Endometrial microvascular endothelial cells (primary cell): ENCODE measurements around the gene INPP4A. TPM values are rescaled to one million over a fixed set of nuclear protein-coding genes. Genes with fewer than 3 reads are reported as not detected.

ENCODE experiments used
- in situ Hi-C: cut with HindIII; loops from 2 replicates; pipeline ENCODE4 v1.10.0; 2017; ENCODE audit warnings: low sequenced_read_pairs, low pct_unique_long_range_greater_than_20kb; ENCODE audit errors: inconsistent ontology term
- total RNA-seq: library from RNA; depleted of rRNA; stranded (reverse); fragments of >200 nt; gene quantifications from one replicate; pipeline ENCODE4 v1.2.3, GENCODE V29; 2015; ENCODE audit errors: inconsistent ontology term

The INPP4A gene
- total RNA-seq, 1 donor from 2014 or later: 25.3 TPM

DNA sequence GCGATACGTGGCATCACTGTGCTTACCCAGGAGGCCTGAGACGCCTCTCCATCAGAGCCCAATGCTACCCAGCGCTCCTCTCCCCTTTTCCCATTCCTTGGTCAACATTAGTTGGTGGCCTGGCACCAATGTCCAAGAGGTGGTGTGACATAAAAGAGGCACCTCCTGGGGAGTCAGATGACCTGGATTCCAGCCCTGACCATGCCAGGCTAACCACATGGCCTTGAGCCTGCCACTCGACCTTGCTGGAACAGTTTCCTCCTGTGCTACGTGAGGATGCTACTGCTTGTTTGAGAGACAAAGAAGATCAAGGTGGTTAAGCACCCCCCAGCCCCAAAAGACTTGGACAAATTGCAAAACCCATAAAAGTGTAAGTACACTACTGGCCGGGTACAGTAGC lies 76.6 kb downstream of the INPP4A start:
- in situ Hi-C loops: no loop called here

DNA sequence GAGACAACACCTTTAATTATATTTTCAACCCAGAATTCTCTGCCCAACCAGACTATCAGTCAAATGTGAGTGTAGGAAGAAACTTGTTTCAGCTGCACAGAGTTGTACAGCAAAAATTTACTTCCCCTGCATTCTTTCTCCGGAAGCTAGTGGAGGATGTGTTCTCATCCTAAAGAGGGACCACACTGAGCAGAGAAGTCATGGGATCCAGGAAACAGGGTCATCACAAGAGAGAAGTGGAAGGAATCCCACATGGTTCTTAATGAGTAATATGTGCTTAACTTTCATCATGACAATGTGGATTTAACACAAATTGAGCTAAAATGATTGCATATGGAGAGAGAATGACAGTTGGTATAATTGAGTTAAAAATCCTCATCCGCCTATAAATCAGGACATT lies 78.2 kb downstream of the INPP4A start:
- in situ Hi-C loops: no loop called here

DNA sequence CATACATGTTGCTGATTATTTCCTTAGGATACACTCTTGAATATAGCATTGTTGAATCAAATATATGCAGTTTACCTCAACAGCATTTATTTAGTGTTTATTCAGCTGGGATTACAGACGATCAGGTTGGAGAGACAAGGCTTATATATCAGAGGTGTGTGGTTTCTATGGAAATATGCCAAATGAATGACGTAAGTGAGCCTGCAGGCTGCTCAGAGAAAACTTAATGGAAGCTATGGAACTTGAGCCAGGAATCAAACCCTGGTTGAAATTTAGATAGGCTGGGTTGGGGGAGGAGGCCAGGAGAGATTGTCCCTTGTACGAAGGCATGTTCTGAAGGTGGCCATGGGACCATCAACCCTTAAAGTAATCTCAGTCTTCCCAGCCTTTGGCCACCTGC lies 79.5 kb downstream of the INPP4A start:
- in situ Hi-C loops: no loop called here

DNA sequence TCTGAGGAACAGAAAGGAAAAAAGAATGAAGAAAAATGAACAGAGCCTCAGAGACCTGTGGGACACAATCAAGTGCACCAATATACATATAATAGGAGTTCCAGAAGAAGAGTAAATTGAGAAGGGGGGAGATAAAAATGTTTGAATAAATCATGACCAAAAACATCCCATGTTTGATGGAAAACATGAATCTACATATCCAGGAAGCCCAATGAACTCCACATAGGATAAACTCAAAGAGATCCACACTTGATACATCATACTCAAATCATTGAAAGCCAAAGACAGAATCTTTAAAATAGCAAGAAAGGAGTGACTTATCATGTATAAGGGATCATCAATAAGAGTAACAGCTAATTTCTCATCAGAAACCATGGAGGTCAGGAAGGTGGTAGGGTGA lies 83.7 kb downstream of the INPP4A start:
- in situ Hi-C loops: no loop called here

DNA sequence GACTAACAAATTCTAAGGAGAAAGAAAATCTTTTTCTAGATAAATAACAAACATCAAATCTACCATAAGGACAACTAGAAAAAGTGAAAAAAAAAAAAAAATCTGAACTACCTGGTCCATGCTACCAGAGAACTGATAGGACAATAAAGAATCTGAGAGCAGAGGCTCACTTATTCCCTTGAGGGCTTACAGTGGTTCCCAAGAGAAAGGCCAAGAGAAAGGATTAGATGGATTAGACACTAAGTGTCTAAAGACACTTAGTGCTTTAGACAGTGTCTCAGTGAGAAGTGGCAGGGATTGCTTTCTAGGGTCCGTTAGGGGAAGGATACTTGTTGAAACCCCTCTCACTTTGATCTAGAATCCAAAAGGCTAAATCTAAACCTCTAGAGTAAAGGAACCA lies 85.5 kb downstream of the INPP4A start:
- in situ Hi-C loops: no loop called here

DNA sequence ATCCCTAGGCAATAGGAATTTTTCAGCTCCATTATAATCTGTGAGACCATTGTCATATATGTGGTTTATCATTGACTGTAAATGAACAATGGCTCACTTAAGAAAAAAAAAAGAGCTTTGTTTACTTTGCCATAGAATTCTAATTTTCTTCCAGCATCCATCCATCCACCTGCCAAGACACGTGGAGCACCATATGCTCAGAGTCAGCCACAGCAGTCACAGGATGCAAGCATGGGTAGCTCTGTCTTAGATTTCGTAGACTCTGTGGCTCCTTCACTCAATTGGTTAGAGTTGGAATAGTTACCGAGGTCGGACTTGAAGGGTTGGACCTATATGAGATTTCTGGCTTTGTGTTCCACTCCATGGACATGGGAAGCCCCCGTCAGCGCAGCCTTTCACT lies 88.1 kb downstream of the INPP4A start:
- in situ Hi-C loops: no loop called here

DNA sequence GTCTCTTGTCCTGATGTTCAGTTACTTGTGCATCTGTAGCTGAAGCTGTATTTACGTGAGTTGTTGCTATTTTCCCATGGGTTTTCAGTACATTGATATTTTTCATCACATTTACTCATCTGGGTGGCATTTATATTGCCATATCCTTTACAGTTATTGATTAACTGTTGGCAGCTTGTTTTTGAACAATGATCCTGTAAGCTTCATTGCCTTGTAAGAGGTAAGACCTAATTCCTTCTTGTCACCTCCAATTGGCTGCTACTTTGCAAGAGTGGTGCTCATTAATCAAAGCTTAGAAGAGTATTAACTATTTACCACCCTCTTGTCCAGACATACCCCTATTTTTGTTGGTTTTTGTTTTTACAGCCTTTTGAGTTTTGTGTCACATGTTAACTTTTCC lies 88.9 kb downstream of the INPP4A start:
- in situ Hi-C loops: no loop called here

DNA sequence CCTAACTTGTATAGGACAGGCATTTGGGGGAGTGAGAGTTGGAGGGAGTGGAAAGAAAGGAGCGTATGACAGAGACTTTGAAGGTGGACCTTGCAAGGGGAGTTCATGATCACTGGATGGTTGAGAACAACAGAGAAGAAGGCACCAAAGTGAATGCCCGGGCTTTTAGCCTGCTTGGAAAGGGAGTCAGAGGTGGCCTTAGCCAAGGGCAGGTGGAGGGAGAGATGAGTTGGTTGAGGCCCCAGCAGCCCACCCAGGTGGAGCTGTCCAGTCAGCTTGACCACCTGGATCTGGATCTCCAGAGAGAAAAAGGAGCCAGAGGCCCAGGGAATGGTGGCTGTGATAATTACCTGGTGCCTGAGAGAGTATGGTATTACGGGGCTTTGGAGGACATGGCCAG lies 90.1 kb downstream of the INPP4A start:
- in situ Hi-C loops: no loop called here

DNA sequence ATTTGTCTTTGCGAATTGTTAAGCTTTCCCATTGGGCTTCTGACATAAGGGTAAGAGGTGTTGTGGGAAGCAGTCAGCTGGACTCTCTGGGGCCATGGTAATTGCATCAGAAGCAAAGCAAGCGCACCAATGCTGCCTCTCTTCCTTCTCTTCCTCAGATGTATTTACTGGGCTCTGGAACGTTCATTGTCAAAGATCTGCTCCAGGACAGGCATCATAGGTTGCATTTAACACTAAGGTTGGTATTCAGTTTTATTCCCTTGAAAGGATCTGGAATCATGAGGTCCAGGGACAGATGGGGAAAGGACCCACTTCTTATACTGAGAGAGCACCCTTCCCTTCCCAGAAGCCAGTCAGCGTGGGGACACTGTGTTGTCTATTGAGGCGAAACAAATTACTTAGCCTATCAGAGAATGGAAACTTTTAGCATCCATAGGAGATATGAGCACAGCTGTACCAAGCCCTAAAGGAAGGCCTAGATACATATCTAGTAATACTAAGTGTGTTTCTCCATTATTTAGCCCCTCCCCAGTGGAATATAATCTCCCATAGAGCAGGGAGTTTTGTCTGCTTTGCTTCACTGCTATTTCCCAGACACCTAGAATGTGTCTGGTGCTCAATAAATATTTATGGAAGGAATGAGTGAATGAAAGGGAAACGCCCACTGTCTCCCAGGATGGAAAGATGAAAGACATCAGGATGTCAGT lies 91.5 kb downstream of the INPP4A start:
- in situ Hi-C loops: no loop called here

DNA sequence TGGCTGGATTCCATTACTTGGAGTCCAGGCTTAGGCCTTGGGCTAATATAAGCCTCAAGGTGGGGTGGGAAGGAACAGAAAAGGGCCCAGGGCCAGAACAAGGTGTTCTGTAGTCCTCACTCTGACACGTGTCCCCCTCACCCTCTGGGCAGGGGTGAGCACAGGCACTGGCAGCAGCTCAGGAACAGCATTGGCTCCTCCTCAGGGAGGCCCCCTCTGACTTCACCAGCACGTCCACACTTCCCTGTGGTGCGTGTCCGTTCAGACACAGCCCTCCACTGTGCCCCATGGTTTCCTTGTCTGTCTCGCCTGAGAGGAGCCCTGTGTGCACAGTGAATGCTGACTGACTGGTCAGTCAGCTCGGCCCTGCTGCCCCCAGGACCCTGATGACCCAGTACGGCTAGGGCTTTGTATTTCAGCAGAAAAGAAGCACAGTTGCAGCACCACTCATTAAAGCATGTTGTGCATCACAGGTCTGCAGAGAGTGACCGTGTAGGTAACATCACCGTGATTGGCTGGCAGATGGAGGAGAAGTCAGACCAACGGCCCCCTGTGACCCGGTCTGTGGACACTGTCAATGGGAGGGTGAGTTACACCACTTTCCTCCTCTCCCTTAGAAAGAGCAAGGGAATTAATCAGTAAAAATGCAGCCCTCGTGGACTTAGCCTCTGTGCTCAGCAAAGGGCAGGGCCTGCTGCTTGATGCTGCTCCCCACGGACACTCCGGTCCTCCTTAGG lies 92.9 kb downstream of the INPP4A start:
- in situ Hi-C loops: no loop called here

DNA sequence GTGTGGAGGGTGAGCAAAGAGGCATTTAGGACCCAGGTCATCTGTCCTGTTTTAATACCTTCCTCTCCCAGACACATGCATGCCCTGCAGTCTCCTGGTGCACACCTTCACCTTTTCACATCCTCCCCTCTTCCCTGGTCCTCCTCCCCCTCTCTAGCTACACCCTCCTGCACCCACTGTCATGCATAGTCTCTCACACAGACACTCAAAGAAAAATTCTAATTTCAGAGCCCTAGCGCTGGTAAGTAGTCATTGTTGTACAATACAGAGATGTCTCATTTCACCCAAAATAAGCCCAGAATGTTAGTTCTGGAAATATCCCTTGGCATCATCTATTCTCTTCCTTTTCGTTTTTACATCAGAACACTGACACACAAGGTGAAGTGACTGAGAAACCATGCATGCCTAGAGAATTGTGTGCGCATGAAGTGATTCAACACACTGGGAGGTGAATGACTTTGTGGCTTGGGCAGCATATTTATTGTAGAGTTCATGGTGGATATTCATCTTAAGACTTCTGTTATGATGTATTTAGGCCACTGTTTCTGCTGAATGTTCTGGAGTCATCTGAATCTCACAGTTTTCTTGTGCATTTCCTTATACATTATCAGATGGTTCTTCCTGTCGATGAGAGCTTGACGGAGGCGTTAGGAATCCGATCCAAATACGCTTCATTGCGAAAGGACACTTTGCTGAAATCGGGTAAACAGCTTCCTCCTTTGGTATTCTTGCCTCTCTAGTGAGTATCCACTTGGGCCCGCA lies 93.8 kb downstream of the INPP4A start:
- in situ Hi-C loops: no loop called here

DNA sequence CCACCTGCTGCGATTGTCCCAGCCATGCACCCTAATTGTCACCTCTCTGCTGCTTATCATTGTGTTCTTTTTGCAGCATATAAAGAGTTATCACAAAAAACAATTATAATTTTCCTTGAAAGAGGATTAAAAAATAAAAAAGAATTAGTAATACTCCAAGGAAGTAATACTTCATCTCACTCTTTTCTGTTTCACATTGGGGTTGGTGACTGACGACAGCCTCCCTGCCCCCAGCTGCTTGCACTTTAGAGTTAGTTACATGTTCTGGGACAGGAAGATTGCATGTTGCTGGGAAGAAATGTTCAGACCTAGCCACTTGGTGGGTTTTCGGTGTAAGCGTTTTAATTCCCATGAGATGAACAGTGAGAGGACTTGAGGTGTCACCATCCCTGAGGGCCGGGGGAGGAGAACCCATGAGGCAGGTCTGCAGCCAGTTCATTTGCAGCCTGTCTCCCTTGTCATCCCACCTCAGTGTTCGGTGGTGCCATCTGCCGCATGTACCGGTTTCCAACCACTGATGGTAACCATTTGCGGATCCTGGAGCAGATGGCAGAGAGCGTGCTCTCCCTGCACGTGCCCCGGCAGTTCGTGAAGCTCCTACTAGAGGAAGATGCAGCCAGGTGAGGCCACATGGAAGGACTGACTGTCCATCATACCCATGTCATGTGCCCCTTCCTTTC lies 94.5 kb downstream of the INPP4A start:
- in situ Hi-C loops: no loop called here

DNA sequence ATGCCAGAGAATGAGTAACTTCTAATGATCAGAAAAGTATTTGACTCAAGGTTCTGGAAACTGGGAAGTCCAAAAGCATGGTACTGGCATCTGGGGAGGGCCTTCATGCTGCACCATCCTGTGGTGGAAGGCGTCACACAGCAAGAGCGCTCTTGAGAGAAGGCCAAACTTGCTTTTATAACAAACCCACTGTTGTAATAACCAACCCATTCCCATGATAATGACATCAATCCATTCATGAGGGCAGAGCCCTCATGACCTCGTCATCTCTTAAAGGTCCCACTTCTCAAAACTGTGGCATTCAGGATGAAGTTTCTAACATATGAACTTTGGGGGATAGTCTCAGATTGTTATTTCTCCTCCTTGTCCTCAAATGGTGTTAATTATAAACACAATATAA lies 95.9 kb downstream of the INPP4A start:
- in situ Hi-C loops: no loop called here

DNA sequence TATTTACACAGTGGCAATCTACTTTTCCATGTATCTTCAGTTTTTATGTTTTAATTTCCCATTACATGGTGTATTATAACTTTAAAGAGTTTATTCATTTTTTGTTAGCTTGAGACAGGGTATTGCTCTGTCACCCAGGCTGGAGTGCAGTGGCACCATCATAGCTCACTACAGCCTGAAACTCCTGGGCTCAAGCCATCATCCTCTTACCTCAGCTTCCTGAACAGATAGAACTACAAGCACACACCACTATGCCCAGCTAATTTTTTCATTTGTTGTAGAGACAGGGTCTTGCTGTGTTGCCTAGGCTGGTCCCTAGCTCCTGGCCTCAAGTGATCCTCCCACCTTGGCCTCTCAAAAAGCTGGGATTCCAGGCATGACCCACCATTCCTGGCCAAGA lies 96.8 kb downstream of the INPP4A start:
- in situ Hi-C loops: no loop called here

DNA sequence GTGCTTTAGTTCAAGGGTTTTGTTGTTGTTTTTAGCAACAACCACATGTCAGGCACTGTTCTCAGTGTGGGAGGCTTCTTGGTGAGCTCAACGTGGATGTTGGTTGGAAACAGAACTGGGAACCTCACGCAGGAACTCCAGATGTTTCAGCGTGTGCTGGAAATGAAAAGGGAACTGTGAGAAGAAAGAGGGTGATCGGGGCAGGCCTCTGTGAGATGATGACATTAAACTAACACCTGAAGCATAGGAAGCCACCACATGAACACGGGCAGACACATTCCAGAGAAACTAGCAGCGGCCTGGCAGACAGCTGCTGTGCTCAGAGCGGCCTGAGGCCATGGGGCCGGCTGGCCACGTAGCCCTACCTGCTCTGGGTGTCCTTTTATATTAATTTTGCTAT lies 97.2 kb downstream of the INPP4A start:
- in situ Hi-C loops: no loop called here

DNA sequence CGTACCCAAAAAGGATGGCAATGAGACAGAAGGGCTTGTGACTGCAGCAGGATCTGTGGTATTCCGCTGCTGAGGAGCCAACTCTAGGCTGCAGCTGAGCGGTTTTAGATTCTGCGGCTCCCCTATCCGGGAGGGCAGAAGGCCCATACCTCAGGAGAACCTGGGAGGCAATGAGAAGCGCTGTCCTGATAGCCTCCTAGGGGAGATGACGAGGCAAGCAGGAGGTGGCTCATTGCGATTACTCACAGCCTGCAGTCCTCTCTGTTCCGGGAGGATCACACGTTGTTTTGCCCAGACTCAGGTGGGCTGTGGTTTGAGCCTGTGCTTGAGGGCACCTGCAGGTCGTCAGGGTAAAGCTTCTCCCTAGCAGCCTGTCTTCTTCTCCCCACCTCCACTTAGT lies 98.6 kb downstream of the INPP4A start:
- in situ Hi-C loops: no loop called here

DNA sequence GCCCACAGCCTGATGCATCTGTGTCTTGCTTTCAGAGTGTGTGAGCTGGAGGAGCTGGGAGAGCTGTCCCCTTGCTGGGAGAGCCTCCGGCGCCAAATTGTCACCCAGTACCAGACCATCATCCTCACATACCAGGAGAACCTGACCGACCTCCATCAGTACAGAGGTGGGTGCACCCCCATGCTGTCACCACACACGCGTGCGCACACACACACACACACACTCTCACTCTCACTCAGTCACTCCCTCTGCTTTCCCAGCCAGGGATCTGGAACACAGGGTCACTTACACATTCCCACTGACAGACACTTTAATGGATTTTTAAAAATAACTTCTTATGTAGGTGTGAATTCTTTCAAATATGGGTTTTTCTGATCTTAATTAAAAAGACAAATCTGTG lies 99.2 kb downstream of the INPP4A start:
- in situ Hi-C loops: no loop called here

DNA sequence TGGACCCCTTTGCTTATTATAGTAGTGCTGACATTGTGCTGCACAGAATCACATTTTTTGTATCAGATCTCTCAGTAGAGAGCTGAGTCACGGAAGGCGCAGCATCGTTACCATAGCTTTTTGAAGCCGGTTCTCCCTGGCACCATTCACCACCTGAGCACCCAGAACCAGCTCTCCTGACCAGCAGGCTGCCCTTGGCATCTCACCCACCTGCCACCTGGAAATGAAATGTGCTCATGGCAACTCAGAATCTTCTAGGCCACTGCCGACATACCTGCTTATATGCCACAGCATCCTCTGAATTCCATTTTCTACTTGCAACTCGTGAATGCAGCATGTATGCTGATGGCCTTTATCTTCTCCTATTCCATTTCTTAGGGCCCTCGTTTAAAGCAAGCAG lies 100.9 kb downstream of the INPP4A start:
- in situ Hi-C loops: no loop called here

DNA sequence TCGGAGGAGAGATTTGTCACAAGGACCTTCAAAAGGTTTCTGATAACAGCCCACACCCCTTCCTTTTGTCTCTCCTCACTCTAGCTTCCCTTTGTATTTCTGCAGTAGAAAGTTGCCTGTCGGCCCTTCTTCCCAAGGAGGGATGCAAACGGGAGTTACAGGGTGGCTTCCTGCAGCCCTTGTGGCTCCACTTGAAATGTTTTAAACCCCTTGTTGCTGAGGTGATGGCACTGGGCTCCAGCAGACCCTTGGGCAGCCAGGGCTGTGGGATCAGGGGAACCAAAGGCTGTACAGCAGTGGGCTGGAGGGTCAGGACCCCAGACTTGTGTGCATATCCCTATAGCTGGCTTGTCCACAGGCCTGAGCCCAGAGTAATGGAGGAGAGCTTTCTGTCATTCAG lies 101.5 kb downstream of the INPP4A start:
- in situ Hi-C loops: no loop called here
